IMR-90 (cell line): ENCODE data around the gene CAMTA1. TPM values are rescaled to one million over a fixed set of nuclear protein-coding genes. Genes with fewer than 3 reads are reported as not detected.

Experiments used
- ATAC-seq: fragments of 200-7000 bp; cut with Tn5 transposase; 2 replicates; pipeline ENCODE4 v1.9.1; 2020; ENCODE audit warnings: low read depth, mild to moderate bottlenecking, moderate library complexity
- BruUV-seq: library from RNA; stranded (reverse); fragments of 400-500 nt; replicated peaks from 2 replicates; lab custom pipeline; 2021; lab: Mats Ljungman, UMichigan
- CTCF ChIA-PET: fragments of 300-600 bp; formaldehyde crosslinking; extraction: SDS; loops from one replicate; lab custom pipeline; 2021; ENCODE audit warnings: antibody characterized with exemption; lab: Yijun Ruan, JAX
- POLR2A ChIA-PET: fragments of 300-600 bp; sonication (Branson Sonifier 250); formaldehyde crosslinking; loops from one replicate; lab custom pipeline; 2022; ENCODE audit warnings: antibody characterized with exemption; ENCODE audit not compliant: unreplicated experiment; lab: Charles Lee
- DNase-seq: peaks from one replicate; pipeline ENCODE4 v3.0.0; 2013
- H2AFZ ChIP-seq: replicated peaks from 2 replicates; pipeline ENCODE3; 2013; ENCODE audit warnings: low read length, mild to moderate bottlenecking; ENCODE audit not compliant: poor library complexity
- H2AK5ac ChIP-seq: 2 replicates; pipeline ENCODE4 v1.6.1; 2013; ENCODE audit warnings: low read depth, low read length, inconsistent platforms
- H2AK9ac ChIP-seq: replicated peaks from 2 replicates; pipeline ENCODE3; 2013; ENCODE audit warnings: mild to moderate bottlenecking, low read depth, low read length, moderate library complexity; ENCODE audit not compliant: poor library complexity
- H2BK120ac ChIP-seq: 2 replicates; pipeline ENCODE4 v1.6.1; 2013; ENCODE audit warnings: low read depth, low read length, inconsistent platforms
- H2BK15ac ChIP-seq: 3 replicates; pipeline ENCODE4 v1.6.1; 2013; ENCODE audit warnings: low read depth, low read length, inconsistent platforms
- H2BK20ac ChIP-seq: 2 replicates; pipeline ENCODE4 v1.6.1; 2013; ENCODE audit warnings: low read depth, mild to moderate bottlenecking, inconsistent platforms, low read length, moderate library complexity
- H2BK5ac ChIP-seq: 2 replicates; pipeline ENCODE4 v1.6.1; 2013; ENCODE audit warnings: mild to moderate bottlenecking, low read depth, low read length, inconsistent platforms; ENCODE audit not compliant: poor library complexity, severe bottlenecking
- H3K14ac ChIP-seq: replicated peaks from 2 replicates; pipeline ENCODE4 v1.6.1; 2013; ENCODE audit warnings: low read depth, low read length, inconsistent platforms
- H3K18ac ChIP-seq: 2 replicates; pipeline ENCODE4 v1.6.1; 2013; ENCODE audit warnings: low read depth, low read length, control low read depth
- H3K23ac ChIP-seq: 2 replicates; pipeline ENCODE4 v1.6.1; 2013; ENCODE audit warnings: low read depth, low read length, inconsistent platforms
- H3K27ac ChIP-seq: 2 replicates; pipeline ENCODE4 v1.5.1; 2013; ENCODE audit warnings: mild to moderate bottlenecking, control low read depth, low read length; ENCODE audit not compliant: insufficient read depth
- H3K27me3 ChIP-seq: 2 replicates; pipeline ENCODE4 v1.6.1; 2013; ENCODE audit warnings: low read length; ENCODE audit not compliant: control insufficient read depth, insufficient read depth
- H3K36me3 ChIP-seq: 2 replicates; pipeline ENCODE4 v1.6.1; 2013; ENCODE audit warnings: low read length, mixed read lengths; ENCODE audit not compliant: control insufficient read depth, insufficient read depth
- H3K4ac ChIP-seq: 2 replicates; pipeline ENCODE4 v1.6.1; 2013; ENCODE audit warnings: low read depth, low read length, inconsistent platforms
- H3K4me1 ChIP-seq: 2 replicates; pipeline ENCODE4 v1.6.1; 2013; ENCODE audit warnings: low read length, mixed read lengths; ENCODE audit not compliant: control insufficient read depth, insufficient read depth
- H3K4me2 ChIP-seq: 2 replicates; pipeline ENCODE4 v1.6.1; 2013; ENCODE audit warnings: low read depth, mild to moderate bottlenecking, control low read depth, low read length, moderate library complexity
- H3K4me3 ChIP-seq: 2 replicates; pipeline ENCODE4 v1.5.1; 2013; ENCODE audit warnings: low read depth, mild to moderate bottlenecking, control low read depth, low read length, moderate library complexity; ENCODE audit not compliant: insufficient read depth
- H3K56ac ChIP-seq: 2 replicates; pipeline ENCODE4 v1.6.1; 2013; ENCODE audit warnings: low read length, inconsistent platforms; ENCODE audit not compliant: insufficient read depth; ENCODE audit errors: extremely low read depth
- H3K79me1 ChIP-seq, 2 experiments: 2 replicates each; pipeline ENCODE4 v1.6.1; 2013; ENCODE audit warnings: low read length in 2 of 2, inconsistent platforms in 1 of 2, low read depth in 1 of 2
- H3K9ac ChIP-seq: 2 replicates; pipeline ENCODE4 v1.6.1; 2013; ENCODE audit warnings: low read depth, low read length, control low read depth
- H3K9me1 ChIP-seq: 2 replicates; pipeline ENCODE4 v1.6.1; 2013; ENCODE audit warnings: low read length, inconsistent platforms; ENCODE audit not compliant: insufficient read depth
- H3K9me3 ChIP-seq: 2 replicates; pipeline ENCODE4 v1.6.1; 2013; ENCODE audit warnings: low read length; ENCODE audit not compliant: control insufficient read depth, insufficient read depth
- H4K20me1 ChIP-seq: 2 replicates; pipeline ENCODE4 v1.6.1; 2013; ENCODE audit warnings: low read length, inconsistent platforms; ENCODE audit not compliant: insufficient read depth
- H4K5ac ChIP-seq: 2 replicates; pipeline ENCODE4 v1.6.1; 2013; ENCODE audit warnings: mild to moderate bottlenecking, low read depth, low read length, control low read depth
- H4K8ac ChIP-seq, 2 experiments: 2 replicates each; pipeline ENCODE4 v1.6.1; 2013; ENCODE audit warnings: low read depth in 2 of 2, low read length in 2 of 2, control low read depth in 1 of 2, inconsistent platforms in 1 of 2
- H4K91ac ChIP-seq: 2 replicates; pipeline ENCODE4 v1.6.1; 2013; ENCODE audit warnings: low read depth, low read length, inconsistent platforms; ENCODE audit not compliant: insufficient read depth
- WGBS, 2 experiments: methylation state at CpG; one replicate each; pipeline versions ENCODE4 v1.1.5 to v1.1.7; 2013; ENCODE audit warnings: missing lambda C conversion rate in 2 of 2; ENCODE audit not compliant: insufficient read length in 1 of 2; ENCODE audit errors: extremely low coverage in 2 of 2; 5-methylcytosine and 5-hydroxymethylcytosine counted together
- dilution Hi-C: fragments of 300-500 bp; cut with HindIII; formaldehyde crosslinking; loops from one replicate; pipeline ENCODE4 v1.14.3; 2018; ENCODE audit warnings: low sequenced_read_pairs; ENCODE audit not compliant: unreplicated experiment
- in situ Hi-C: fragments of 300-500 bp; cut with MboI; formaldehyde crosslinking; loops from 3 replicates; pipeline ENCODE4 v1.14.3; 2019; ENCODE audit warnings: low sequenced_read_pairs, inconsistent platforms, mixed read lengths
- intact Hi-C: fragments of 100-400 bp; cut with micrococcal nuclease; formaldehyde crosslinking; loops from 2 replicates; pipeline ENCODE4 v1.10.0; 2022
- polyA plus RNA-seq, 3 experiments: library from polyadenylated mRNA; depleted of rRNA; stranded (reverse); fragments of >200 nt; gene quantifications; 2 replicates each; pipeline ENCODE4 v1.2.3, GENCODE V29; 2012; ENCODE audit warnings: low replicate concordance in 1 of 3
- total RNA-seq: library from RNA; depleted of rRNA; stranded (reverse); fragments of >200 nt; gene quantifications from 2 replicates; pipeline ENCODE4 v1.2.3, GENCODE V29; 2012
- TF ChIP-seq, protein P1 (sequence below): fragments of 150-350 bp; IDR thresholded peaks from 2 replicates; pipeline ENCODE4 v1.6.1; 2016; ENCODE audit warnings: low read depth, mild to moderate bottlenecking, low read length, moderate library complexity, borderline replicate concordance

CAMTA1 gene
- total and polyA plus RNA-seq, 2 of the 4 experiments (the other 2 are of a cell fraction), result 35.5 to 74.3 TPM

DNA sequence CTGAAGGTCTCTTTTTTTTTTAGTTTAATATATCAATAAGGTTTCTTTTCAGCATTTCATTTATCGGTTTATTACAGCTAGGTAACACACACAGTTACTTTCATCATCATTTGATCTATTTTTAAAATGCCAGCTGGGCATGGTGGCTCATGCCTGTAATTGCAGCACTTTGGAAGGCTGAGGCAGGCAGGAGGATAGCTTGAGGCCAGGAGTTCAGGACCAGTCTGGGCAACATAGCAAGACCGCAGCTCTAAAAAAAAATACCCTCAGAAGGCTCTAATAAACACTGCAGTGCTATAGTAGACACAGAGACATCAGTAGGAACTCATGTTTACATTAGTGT lies 937.4 kb downstream of the CAMTA1 start:
- no peaks in the 10 kb centered on the region for H4K20me1 ChIP-seq
- intact Hi-C loops, result no loop called here

More for the DNA sequence above, 937.4 kb downstream of the CAMTA1 start:
- Histone ChIP-seq H3K23ac (no peak overlapping the region), H3K4ac (no peak overlapping the region), H2BK120ac (no peak overlapping the region), H3K9ac (no peak overlapping the region), H3K27ac (no peak overlapping the region), H2BK15ac (no peak overlapping the region), H2AK5ac (no peak overlapping the region), H3K4me2 (no peak overlapping the region), H2AFZ (no peak overlapping the region), H4K91ac (no peak overlapping the region), H3K36me3 (no peaks in the 10 kb centered on the region), H4K5ac (no peak overlapping the region), H3K27me3 (peaks cover 48% of the 10 kb centered on the region), H3K9me1 (no peaks in the 10 kb centered on the region), H4K8ac (no peak overlapping the region), H3K9me3 (no peaks in the 10 kb centered on the region), H2AK9ac (no peak overlapping the region), H3K56ac (no peak overlapping the region), H3K18ac (no peak overlapping the region), H3K4me3 (no peak overlapping the region), H3K4me1 (no peaks in the 10 kb centered on the region), H3K14ac (no peak overlapping the region), H2BK20ac (no peak overlapping the region), H2BK5ac (no peak overlapping the region), H3K79me1 (no peaks in the 10 kb centered on the region)
- WGBS, 2 experiments, result no CpG with 5 or more reads among the region's 2 CpGs
- in situ Hi-C loops (no loop called here), dilution Hi-C loops (no loop called here)
- DNase-seq, result no peak
- ChIA-PET CTCF (interaction anchor here (1.1 kb wide), 1 partner anchor 30 kb away, joined by 5 read pairs; no protein-coding TSS in a partner anchor), POLR2A (interaction anchor here (0.6 kb wide), 1 partner anchor 615 kb away, joined by 3 read pairs; no protein-coding TSS in a partner anchor)
- TF ChIP-seq, protein P1, sequence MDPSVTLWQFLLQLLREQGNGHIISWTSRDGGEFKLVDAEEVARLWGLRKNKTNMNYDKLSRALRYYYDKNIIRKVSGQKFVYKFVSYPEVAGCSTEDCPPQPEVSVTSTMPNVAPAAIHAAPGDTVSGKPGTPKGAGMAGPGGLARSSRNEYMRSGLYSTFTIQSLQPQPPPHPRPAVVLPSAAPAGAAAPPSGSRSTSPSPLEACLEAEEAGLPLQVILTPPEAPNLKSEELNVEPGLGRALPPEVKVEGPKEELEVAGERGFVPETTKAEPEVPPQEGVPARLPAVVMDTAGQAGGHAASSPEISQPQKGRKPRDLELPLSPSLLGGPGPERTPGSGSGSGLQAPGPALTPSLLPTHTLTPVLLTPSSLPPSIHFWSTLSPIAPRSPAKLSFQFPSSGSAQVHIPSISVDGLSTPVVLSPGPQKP, result no peak
- BruUV-seq, result no TSS peak
- no peak for ATAC-seq
